H9 (cell line): ENCODE data around the gene FUT8. TPM values are rescaled to one million over a fixed set of nuclear protein-coding genes. Genes with fewer than 3 reads are reported as not detected.
A peak's percentile ranks its signal among the peaks of the same experiment; 100 is the strongest.

Experiments
- DNase-seq: peaks from one replicate; pipeline ENCODE4 v3.0.0-alpha.2; 2017
- H2AFZ ChIP-seq: one replicate; pipeline ENCODE4 v1.6.1; 2013; ENCODE audit warnings: mild to moderate bottlenecking, low read length, control low read depth, moderate library complexity
- H2AK5ac ChIP-seq: 2 replicates; pipeline ENCODE4 v1.6.1; 2013; ENCODE audit warnings: low read length, control low read depth, mixed read lengths; ENCODE audit not compliant: insufficient read length
- H2BK120ac ChIP-seq: one replicate; pipeline ENCODE4 v1.6.1; 2013; ENCODE audit warnings: low read depth, mild to moderate bottlenecking, low read length, control low read depth, inconsistent platforms; ENCODE audit not compliant: poor library complexity, severe bottlenecking
- H2BK12ac ChIP-seq: 2 replicates; pipeline ENCODE4 v1.6.1; 2013; ENCODE audit warnings: low read length, control low read depth, mixed read lengths, low read depth; ENCODE audit not compliant: insufficient read length
- H2BK15ac ChIP-seq: 2 replicates; pipeline ENCODE4 v1.6.1; 2013; ENCODE audit warnings: low read depth, low read length, control low read depth
- H2BK20ac ChIP-seq: one replicate; pipeline ENCODE4 v1.6.1; 2013; ENCODE audit warnings: low read depth, mild to moderate bottlenecking, low read length, control low read depth, inconsistent platforms; ENCODE audit not compliant: poor library complexity, severe bottlenecking
- H2BK5ac ChIP-seq: 2 replicates; pipeline ENCODE4 v1.6.1; 2013; ENCODE audit warnings: low read length, control low read depth, mixed read lengths; ENCODE audit not compliant: insufficient read length
- H3K14ac ChIP-seq: 2 replicates; pipeline ENCODE4 v1.6.1; 2013; ENCODE audit warnings: low read length, control low read depth; ENCODE audit not compliant: insufficient read depth
- H3K18ac ChIP-seq: 2 replicates; pipeline ENCODE4 v1.6.1; 2013; ENCODE audit warnings: low read depth, mild to moderate bottlenecking, mixed read lengths, low read length, control low read depth; ENCODE audit not compliant: insufficient read length
- H3K23ac ChIP-seq: 2 replicates; pipeline ENCODE4 v1.6.1; 2013; ENCODE audit warnings: low read length, control low read depth, mixed read lengths, low read depth; ENCODE audit not compliant: insufficient read length
- H3K23me2 ChIP-seq: 2 replicates; pipeline ENCODE4 v1.6.1; 2013; ENCODE audit warnings: low read depth, mild to moderate bottlenecking, mixed read lengths, low read length, control low read depth; ENCODE audit not compliant: insufficient read length, poor library complexity, severe bottlenecking
- H3K27ac ChIP-seq: 2 replicates; pipeline ENCODE4 v1.5.1; 2013; ENCODE audit warnings: low read length, control low read depth, mixed read lengths, low read depth; ENCODE audit not compliant: insufficient read length
- H3K27me3 ChIP-seq: 2 replicates; pipeline ENCODE4 v1.6.1; 2013; ENCODE audit warnings: low read length, control low read depth, inconsistent platforms; ENCODE audit not compliant: insufficient read depth
- H3K4ac ChIP-seq: 2 replicates; pipeline ENCODE4 v1.6.1; 2013; ENCODE audit warnings: low read depth, mild to moderate bottlenecking, control low read depth, inconsistent platforms, low read length, moderate library complexity
- H3K4me1 ChIP-seq: 2 replicates; pipeline ENCODE4 v1.6.1; 2013; ENCODE audit warnings: low read length, control low read depth, inconsistent platforms; ENCODE audit not compliant: insufficient read depth
- H3K4me2 ChIP-seq: 2 replicates; pipeline ENCODE4 v1.6.1; 2013; ENCODE audit warnings: low read length, control low read depth, mixed read lengths; ENCODE audit not compliant: insufficient read length, insufficient read depth
- H3K56ac ChIP-seq: 2 replicates; pipeline ENCODE4 v1.6.1; 2013; ENCODE audit warnings: low read depth, mild to moderate bottlenecking, mixed read lengths, low read length, control low read depth; ENCODE audit not compliant: insufficient read length
- H3K79me1 ChIP-seq: 2 replicates; pipeline ENCODE4 v1.6.1; 2013; ENCODE audit warnings: low read depth, mild to moderate bottlenecking, moderate library complexity, low read length, control low read depth, inconsistent platforms; ENCODE audit not compliant: insufficient read depth, poor library complexity, severe bottlenecking
- H3K79me2 ChIP-seq: 2 replicates; pipeline ENCODE4 v1.6.1; 2013; ENCODE audit warnings: low read length, control low read depth, inconsistent platforms; ENCODE audit not compliant: insufficient read depth
- H3K9ac ChIP-seq: 2 replicates; pipeline ENCODE4 v1.6.1; 2013; ENCODE audit warnings: low read length, control low read depth, mixed read lengths; ENCODE audit not compliant: insufficient read length; ENCODE audit errors: extremely low read depth
- H3K9me3 ChIP-seq: one replicate; pipeline ENCODE4 v1.6.1; 2013; ENCODE audit warnings: low read depth, low read length, inconsistent platforms; ENCODE audit not compliant: control insufficient read depth
- H3T11ph ChIP-seq: one replicate; pipeline ENCODE4 v1.6.1; 2013; ENCODE audit warnings: mild to moderate bottlenecking, low read length, control low read depth, inconsistent platforms
- H4K20me1 ChIP-seq: one replicate; pipeline ENCODE4 v1.6.1; 2013; ENCODE audit not compliant: control insufficient read depth, insufficient read length, insufficient read depth
- H4K5ac ChIP-seq: 2 replicates; pipeline ENCODE4 v1.6.1; 2013; ENCODE audit warnings: low read depth, mild to moderate bottlenecking, mixed read lengths, low read length, control low read depth; ENCODE audit not compliant: insufficient read length
- H4K8ac ChIP-seq: replicated peaks from 2 replicates; pipeline ENCODE4 v1.6.1; 2013; ENCODE audit warnings: low read length, control low read depth, mixed read lengths, low read depth; ENCODE audit not compliant: insufficient read length
- H4K91ac ChIP-seq: 2 replicates; pipeline ENCODE4 v1.6.1; 2013; ENCODE audit warnings: low read depth, mild to moderate bottlenecking, moderate library complexity, mixed read lengths, low read length, control low read depth; ENCODE audit not compliant: insufficient read length
- H3K27ac Mint-ChIP-seq, 3 experiments: 2 replicates in 2 of 3; 3 replicates in 1 of 3; pipeline ENCODE4 v1.8.0; 2020 to 2021; ENCODE audit warnings: mixed read lengths in 3 of 3, mild to moderate bottlenecking in 1 of 3, moderate library complexity in 1 of 3
- H3K27me3 Mint-ChIP-seq: 2 replicates; pipeline ENCODE4 v1.8.0; 2021; ENCODE audit warnings: low read depth, mild to moderate bottlenecking, moderate library complexity, mixed read lengths
- H3K36me3 Mint-ChIP-seq, 3 experiments: 2 replicates in 2 of 3; 3 replicates in 1 of 3; pipeline ENCODE4 v1.8.0; 2020 to 2021; ENCODE audit warnings: low read depth in 3 of 3, mixed read lengths in 3 of 3; ENCODE audit not compliant: insufficient read depth in 1 of 3
- H3K4me1 Mint-ChIP-seq, 2 experiments: 2 replicates each; pipeline ENCODE4 v1.8.0; 2020; ENCODE audit warnings: mixed read lengths in 2 of 2
- H3K4me3 Mint-ChIP-seq, 2 experiments: 2 replicates in 1 of 2; 3 replicates in 1 of 2; pipeline ENCODE4 v1.8.0; 2020 to 2021; ENCODE audit warnings: mild to moderate bottlenecking in 2 of 2, mixed read lengths in 2 of 2, moderate library complexity in 1 of 2
- H3K9me3 Mint-ChIP-seq, 2 experiments: 2 replicates in 1 of 2; 3 replicates in 1 of 2; pipeline ENCODE4 v1.8.0; 2020; ENCODE audit warnings: mild to moderate bottlenecking in 2 of 2, mixed read lengths in 2 of 2, moderate library complexity in 1 of 2
- WGBS: extraction: QIAGEN DNeasy Blood & Tissue Kit; methylation state at CpG from one replicate; pipeline ENCODE4 v1.1.7; 2013; ENCODE audit warnings: missing lambda C conversion rate, low lambda C conversion rate, mixed read lengths; ENCODE audit not compliant: insufficient read length; ENCODE audit errors: extremely low coverage; 5-methylcytosine and 5-hydroxymethylcytosine counted together
- total RNA-seq: library from RNA; stranded (reverse); gene quantifications from 2 replicates; pipeline ENCODE4 v1.2.1, GENCODE V29; 2021
- TF ChIP-seq, protein P1 (sequence below): fragments of 200-600 bp; sonication (generic); conservative IDR thresholded peaks from 3 replicates; pipeline ENCODE4 v1.8.0; 2021; ENCODE audit warnings: antibody characterized with exemption, mild to moderate bottlenecking

Gene FUT8
- total RNA-seq, 1 experiment from 2014 or later = 44.3 TPM

DNA sequence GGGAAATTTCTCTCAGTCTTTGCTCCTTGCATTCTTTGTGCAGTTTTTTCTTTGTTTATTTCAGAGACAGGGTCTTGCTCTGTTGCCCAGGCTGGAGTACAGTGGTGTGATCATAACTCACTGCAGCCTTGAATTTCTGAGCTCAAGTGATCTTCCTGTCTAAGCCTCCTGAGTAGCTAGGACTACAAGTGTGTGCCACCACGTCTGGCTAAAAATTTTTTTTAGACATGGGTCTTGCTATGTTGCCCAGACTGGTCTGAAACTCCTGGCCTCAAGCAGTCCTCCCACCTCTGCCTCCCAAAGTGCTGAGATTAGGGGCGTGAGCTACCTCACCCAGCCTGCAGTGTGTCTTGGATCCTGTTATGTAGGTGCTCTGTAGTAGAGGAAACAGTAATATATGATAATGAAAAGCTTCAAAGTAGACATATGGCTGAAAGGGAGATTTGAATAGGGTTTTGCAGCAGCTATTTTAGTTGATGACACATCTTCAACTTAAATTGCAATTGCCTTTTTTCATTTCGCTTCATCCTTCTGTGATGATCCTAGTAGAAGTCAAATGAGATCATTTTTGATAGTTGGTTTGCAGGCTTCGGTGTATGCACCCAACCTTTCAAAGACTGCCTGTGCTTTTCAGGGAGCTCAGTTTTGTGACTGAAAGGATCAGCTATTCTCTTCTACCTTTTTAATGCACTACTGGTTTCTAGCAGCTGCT lies 75.4 kb downstream of the FUT8 start:
- Histone ChIP-seq H2AFZ (no peak overlapping the region), H3K18ac (no peak overlapping the region), H4K8ac (no peak overlapping the region), H4K91ac (no peak overlapping the region), H3K14ac (no peak overlapping the region), H3K79me1 (no peaks in the 10 kb centered on the region), H3K9ac (no peak overlapping the region), H3K4me1 (peaks cover 1% of the 10 kb centered on the region; the same call in 1 of the 2 replicates), H2BK20ac (peak overlapping the region; percentile 45), H3K79me2 (no peaks in the 10 kb centered on the region), H2BK12ac (no peak overlapping the region), H3K27ac (no peak overlapping the region), H4K20me1 (no peaks in the 10 kb centered on the region), H3K4me2 (no peak overlapping the region), H3K4ac (no peak overlapping the region), H3T11ph (no peak overlapping the region), H4K5ac (no peak overlapping the region), H3K56ac (no peak overlapping the region), H3K9me3 (no peaks in the 10 kb centered on the region), H2AK5ac (no peak overlapping the region), H3K23ac (no peak overlapping the region), H2BK5ac (no peak overlapping the region), H2BK15ac (no peak overlapping the region), H2BK120ac (no peak overlapping the region), H3K27me3 (no peaks in the 10 kb centered on the region), H3K23me2 (no peaks in the 10 kb centered on the region)
- Mint-ChIP-seq H3K4me1 (peaks cover 46 to 63% of the 10 kb centered on the region in 2 experiments), H3K27ac (peak overlapping the region; percentile 65 to 86 (median 69); a peak in 6 of 7 replicates), H3K36me3 (peaks cover 0 to 9% (median 0%) of the 10 kb centered on the region in 3 experiments; a peak in 2 of 7 replicates), H3K4me3 (no peak overlapping the region), H3K27me3 (no peaks in the 10 kb centered on the region), H3K9me3 (no peaks in the 10 kb centered on the region)
- WGBS = no CpG with 5 or more reads among the region's 4 CpGs
- DNase-seq = no peak
- TF ChIP-seq, protein P1, sequence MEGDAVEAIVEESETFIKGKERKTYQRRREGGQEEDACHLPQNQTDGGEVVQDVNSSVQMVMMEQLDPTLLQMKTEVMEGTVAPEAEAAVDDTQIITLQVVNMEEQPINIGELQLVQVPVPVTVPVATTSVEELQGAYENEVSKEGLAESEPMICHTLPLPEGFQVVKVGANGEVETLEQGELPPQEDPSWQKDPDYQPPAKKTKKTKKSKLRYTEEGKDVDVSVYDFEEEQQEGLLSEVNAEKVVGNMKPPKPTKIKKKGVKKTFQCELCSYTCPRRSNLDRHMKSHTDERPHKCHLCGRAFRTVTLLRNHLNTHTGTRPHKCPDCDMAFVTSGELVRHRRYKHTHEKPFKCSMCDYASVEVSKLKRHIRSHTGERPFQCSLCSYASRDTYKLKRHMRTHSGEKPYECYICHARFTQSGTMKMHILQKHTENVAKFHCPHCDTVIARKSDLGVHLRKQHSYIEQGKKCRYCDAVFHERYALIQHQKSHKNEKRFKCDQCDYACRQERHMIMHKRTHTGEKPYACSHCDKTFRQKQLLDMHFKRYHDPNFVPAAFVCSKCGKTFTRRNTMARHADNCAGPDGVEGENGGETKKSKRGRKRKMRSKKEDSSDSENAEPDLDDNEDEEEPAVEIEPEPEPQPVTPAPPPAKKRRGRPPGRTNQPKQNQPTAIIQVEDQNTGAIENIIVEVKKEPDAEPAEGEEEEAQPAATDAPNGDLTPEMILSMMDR = no peak
